Endometrium (tissue), 2 donors: ENCODE results near the gene VSTM2A.

Experiments used
- FAIRE-seq: peaks from 2 replicates; lab custom pipeline; 2012; peaks lifted over from hg19 to GRCh38; lab: Jason Lieb, UNC
- donor health status: control.
- donor health status: control.

Gene VSTM2A

DNA sequence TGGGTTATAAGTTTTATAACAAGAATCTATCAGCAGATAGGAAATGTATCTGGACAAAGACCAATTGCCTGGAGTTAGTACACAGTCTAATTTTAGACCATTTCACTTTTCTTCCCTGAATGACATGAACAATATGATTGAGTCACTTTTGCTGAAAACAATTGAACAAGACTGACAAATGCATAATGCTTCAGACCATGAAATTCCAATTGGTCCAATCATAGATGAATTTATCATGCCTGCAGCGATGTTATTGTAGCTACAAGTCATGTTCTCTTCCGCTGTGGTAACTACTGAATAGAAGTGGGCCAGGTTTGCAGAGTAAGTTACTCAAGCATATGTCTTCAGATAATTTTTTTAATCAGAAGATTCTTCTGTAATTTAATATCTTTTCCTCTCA, 73.4 kb downstream of the VSTM2A start:
- no peak for FAIRE-seq
